DND-41 (cell line): ENCODE measurements around the gene GPR132.
A peak's percentile ranks its signal among the peaks of the same experiment; 100 is the strongest.

Experiments used
- EZH2 ChIP-seq: IDR thresholded peaks from 3 replicates; pipeline ENCODE4 v1.6.1; 2012; ENCODE audit warnings: borderline replicate concordance, low read depth, mild to moderate bottlenecking, moderate library complexity, low read length, inconsistent platforms; ENCODE audit not compliant: severe bottlenecking
- TF ChIP-seq, protein P1 (sequence below): IDR thresholded peaks from 2 replicates; pipeline ENCODE4 v1.5.1; 2012; ENCODE audit warnings: borderline replicate concordance, low read length, moderate library complexity, mild to moderate bottlenecking; ENCODE audit not compliant: poor library complexity, severe bottlenecking; ENCODE audit errors: extremely low read depth

DNA sequence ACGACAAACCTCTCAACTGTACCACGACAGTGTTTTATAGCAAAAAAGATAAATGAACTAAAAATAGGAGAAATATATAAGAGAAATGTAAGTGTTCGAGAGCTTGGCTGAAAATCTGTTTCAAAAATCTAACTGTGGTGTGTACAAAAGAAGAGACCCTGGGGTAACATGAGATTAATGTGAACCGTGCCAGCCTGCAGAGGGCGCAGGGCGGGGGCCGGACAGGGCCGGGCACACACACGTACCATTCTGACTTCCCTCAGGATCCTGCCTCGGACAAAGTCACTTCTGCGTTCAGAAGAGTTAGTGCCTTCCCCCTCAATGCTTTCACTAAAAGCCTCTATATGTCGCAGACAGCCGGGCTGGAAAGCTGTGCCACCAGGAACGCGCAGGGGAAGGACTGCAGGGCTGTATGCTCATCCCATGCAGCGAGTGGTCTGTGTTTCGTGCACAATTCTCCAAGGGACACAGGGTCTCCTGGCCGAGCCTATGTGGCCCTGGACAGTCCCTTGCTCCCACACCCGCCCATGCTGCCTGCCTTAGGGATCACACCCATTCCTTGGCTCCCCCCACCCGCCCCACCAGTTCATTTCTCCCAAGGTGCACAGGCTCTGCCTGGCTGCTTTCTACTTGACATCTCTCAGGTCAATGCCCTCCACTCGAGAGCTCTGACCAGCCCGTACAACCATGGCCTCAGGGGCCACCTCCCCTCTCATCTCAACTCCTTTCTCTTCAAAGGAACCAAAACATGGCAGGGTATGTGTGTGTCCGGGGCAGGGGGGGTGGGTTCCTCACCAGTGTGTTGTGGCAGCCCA is 52.9 kb downstream of the GPR132 start:
- TF ChIP-seq, protein P1, sequence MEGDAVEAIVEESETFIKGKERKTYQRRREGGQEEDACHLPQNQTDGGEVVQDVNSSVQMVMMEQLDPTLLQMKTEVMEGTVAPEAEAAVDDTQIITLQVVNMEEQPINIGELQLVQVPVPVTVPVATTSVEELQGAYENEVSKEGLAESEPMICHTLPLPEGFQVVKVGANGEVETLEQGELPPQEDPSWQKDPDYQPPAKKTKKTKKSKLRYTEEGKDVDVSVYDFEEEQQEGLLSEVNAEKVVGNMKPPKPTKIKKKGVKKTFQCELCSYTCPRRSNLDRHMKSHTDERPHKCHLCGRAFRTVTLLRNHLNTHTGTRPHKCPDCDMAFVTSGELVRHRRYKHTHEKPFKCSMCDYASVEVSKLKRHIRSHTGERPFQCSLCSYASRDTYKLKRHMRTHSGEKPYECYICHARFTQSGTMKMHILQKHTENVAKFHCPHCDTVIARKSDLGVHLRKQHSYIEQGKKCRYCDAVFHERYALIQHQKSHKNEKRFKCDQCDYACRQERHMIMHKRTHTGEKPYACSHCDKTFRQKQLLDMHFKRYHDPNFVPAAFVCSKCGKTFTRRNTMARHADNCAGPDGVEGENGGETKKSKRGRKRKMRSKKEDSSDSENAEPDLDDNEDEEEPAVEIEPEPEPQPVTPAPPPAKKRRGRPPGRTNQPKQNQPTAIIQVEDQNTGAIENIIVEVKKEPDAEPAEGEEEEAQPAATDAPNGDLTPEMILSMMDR: peak; percentile 22
- TF ChIP-seq EZH2: no peak
